Activated T-cell treated with anti-CD3 and anti-CD28 coated beads for 24 hours (primary cell): ENCODE data around the gene SRGAP3.

Experiments
- DNase-seq: peaks from one replicate; pipeline ENCODE4 v3.0.0-alpha.2; 2020; ENCODE audit warnings: low read depth

SRGAP3 gene

GRCh38 chr3:9043063-9043462 lies 206.4 kb downstream of the SRGAP3 start:
- DNase-seq: no peak

- no peak for DNase-seq
These were observed 207.8 kb downstream of the SRGAP3 start for GRCh38 chr3:9041626-9042025.

DNA sequence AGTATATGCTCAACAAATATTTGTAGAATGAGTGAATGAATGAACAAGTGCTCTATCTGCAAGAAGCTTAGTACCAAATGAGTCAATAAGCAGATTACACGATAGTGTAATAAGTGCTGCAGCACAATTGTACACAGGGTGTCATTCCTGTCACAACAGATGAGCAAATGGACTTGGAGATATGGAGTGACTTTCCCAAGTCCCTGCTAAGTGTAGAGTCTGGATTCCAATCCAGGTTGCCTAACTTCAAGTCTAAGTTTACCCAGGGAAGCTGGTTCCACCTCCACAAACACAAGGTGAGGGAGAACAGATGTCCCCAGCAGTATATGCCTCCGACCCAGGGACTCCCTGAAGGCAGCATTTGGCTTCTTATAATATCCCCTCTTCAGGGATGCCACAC lies 208.4 kb downstream of the SRGAP3 start:
- no peak for DNase-seq

DNA sequence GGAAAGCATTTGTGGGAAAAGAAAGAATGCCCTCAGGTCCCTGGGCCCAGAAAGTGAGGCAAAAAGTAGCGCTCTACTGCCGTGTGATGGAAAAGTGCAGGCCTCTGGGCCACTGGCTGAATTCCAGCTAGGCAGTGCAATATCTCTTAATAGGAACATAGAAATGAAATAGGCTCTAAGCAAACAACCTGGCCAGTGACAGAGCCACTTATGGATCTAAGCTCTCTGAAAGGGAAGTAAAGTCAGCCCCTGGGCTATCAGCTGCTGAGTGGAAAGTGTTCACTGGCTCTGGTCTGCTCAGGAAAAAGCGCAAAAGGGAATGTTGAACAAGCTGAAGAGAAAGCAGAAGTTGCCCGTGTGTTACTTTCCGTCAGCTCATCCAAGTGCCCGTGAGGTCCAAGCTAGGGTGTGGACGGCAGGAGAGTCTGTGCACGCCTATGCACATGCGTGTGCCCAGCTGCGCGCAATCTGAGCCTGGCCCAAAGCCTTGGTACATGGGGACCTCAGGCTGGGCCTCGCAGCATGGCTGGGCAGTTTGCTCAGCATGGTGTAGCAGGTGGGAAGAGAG lies 212.2 kb downstream of the SRGAP3 start:
- DNase-seq: no peak

GRCh38 chr3:9036404-9037131 lies 212.9 kb downstream of the SRGAP3 start:
- DNase-seq: no peak

GRCh38 chr3:9035961-9036360 lies 213.5 kb downstream of the SRGAP3 start:
- no peak for DNase-seq

DNA sequence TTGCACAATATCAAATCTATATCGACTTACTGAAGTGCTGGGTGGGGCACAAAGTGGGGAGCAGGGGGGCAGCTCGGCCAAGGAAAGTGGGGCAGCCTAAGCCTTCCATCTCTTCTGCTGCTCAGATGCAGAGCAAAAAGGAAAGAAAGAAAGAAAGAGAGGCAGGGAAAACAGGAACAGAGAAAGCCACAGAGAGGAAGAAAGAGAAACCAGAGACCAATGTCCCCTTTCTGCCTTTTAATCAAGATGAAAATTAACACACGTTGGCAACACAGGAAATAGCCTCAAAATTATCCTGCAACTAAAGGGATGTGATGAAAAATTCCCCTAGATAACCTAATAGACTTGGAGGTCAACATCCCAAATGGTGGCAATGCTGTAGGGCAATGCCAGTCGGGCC lies 214.0 kb downstream of the SRGAP3 start:
- no peak for DNase-seq

DNA sequence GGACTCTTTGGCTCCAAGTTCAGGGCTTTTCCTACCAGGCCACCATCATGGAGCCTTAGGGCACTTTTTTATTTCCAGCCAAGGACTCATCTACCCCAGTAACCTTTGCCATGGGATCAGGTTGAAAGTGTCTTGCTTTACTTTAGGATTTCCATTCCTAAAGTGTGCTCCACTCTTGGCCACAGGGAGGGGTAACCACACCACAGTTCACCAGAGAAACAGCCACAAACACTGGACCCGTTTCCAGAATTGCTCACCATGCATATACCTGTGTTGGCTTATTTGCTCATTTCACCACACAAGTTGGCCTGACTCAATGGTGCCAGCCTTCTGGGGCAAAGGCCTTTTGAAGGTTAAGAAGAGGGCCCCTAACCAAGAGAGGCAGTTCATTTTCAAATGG lies 215.6 kb downstream of the SRGAP3 start:
- no peak for DNase-seq

- no peak for DNase-seq
These were observed 217.1 kb downstream of the SRGAP3 start for GRCh38 chr3:9032231-9032777.

DNA sequence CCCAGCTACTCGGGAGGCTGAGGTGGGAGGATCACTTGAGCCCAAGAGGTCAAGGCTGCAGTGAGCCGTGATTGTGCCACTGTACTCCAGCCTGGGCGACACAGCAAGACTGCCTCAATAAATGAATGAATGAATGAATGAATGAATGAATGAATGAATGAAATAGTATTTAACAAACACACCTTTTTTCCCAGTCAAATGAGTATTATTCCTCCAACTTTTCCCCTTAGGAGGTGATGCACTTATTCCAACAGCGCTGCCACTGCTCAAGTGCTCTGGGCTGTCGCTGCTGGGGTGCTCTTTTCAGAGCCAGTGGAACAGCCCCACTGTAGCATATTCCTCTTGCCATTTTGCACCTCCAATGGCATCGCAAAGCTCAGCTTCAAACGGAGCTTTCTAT lies 219.4 kb downstream of the SRGAP3 start:
- no peak for DNase-seq

DNA sequence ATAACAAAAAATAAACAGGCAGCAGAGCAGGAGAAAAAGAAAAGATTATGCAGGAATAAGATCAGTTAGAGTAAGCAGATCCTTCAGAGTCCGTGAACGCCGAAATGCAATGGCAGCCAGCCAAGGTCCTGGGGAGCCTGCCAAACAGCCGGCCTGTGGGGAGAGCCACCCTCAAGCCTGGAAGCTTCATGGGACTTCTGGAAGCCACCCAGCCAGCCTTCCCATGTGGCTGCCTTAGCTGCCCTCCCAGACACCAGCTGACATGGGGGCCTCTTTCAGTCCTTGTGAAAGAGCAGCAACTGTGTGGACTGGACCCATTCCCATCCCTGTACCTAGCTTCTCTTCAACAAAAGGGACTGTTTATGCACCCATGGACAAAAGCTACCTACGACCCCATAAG lies 221.3 kb downstream of the SRGAP3 start:
- no peak for DNase-seq

DNA sequence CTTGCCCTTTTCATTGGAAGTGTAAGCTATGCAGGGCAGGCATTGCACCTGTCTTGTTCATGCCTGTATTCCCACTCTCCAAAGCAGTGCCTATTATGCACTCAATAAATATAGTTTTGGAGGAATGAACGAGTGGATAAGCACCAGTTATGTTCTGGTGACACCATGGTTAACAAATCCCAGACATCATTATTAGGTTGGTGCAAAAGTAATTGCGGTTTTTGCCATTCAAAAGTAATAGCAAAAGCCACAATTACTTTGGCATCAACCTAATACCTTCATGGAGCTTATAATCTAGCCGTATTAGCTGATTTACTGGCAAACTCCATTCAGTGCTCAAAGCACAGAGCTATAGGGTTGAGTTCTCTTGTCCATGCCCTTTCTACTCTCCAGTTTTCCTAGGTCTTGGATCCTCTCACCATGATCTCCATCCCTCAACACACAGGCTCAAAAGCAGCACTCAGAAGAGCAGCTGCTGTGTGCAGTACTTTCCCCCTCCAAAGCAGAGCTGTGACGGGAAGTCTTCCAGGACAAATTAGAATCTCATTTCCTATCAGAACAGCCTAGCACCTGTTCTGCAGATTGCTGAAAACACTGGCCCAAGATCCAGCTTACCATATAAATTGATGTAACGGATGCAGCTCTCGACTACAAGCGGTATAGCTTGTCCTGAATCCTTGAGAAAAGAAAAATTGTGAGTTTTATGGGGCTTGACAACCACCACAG lies 223.0 kb downstream of the SRGAP3 start:
- DNase-seq: no peak

GRCh38 chr3:9024341-9024740 lies 225.1 kb downstream of the SRGAP3 start:
- no peak for DNase-seq

DNA sequence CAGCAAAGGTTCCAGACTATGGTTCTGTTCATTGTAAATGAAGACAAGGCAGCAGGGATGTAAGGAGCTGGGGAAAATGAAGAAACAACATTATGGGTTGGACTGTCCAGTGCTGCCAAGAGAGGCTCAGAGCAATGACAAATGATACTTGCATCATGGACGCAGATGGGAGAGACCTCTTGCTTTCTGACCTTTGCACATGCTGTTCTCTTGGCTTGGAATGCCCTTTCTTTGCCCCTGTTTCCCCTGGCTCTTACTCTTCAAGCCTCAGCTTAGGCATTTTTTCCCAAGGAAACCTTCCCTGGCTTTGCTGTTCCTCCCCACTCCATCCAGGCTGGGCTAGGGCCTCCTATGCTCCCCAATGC lies 226.2 kb downstream of the SRGAP3 start:
- DNase-seq: no peak

DNA sequence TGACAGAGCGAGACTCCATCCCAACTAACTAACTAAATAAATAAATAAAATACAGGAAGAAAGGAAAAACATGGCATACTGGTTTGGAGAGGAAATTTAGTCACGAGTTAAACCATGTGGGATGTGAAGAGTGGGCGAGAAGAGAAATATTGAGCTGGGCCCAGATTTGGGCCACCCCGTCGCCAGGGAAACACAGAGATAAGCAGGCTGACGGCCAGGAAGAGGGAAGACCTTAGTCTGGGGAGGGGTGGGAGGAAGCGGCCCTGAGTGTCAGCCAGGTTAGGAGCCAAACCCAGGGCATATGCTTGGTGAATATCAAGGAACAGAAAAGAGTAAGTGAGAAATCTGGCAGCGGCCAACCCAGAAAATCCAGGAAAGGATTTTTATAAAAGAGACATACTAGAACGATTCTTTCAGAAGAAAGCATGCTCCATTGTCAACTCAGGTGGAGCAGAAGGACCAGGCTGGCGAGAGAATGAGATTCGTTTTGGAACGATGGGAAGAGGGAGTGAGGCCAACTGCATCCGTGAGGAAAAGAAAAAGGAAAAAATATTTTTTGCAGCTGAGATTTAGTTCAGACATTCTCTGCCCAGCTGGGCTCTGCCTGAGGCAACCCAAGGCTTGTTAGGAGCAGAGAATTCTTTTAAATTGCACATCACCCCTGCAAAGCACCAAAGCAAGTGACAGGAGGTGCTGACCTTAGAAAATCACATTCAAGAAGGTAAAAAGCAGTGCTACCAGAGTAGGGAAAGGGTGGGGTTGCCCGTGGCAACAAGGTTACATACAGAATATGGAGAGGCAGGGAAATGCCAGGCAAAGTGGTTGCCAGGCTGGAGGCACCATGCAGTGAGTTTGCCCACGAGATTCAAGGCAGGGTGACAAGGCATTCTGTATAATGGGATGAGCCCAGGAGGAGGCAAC lies 226.9 kb downstream of the SRGAP3 start:
- no peak for DNase-seq

- DNase-seq: no peak
These were observed 228.0 kb downstream of the SRGAP3 start for GRCh38 chr3:9021271-9022009.

DNA sequence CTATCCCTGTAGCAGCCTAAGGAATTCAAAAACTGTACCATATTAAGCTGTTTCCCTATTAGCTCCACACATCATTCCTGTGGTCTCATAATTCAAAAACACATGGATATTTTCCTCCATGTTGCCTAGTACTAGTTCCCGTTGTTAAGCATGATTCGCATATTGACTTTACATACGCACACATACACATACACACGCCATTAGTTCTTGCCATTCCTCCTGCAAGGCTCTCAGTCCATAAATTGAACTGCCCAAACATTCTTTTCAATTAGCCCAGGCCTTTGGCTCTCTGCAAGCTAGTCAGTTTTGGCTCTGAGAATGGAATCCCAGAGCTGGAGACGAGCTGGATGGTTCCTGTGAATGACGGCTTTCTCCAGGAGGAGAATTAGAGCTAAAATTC lies 229.0 kb downstream of the SRGAP3 start:
- DNase-seq: no peak

GRCh38 chr3:9019259-9019961 lies 230.0 kb downstream of the SRGAP3 start:
- DNase-seq: no peak

DNA sequence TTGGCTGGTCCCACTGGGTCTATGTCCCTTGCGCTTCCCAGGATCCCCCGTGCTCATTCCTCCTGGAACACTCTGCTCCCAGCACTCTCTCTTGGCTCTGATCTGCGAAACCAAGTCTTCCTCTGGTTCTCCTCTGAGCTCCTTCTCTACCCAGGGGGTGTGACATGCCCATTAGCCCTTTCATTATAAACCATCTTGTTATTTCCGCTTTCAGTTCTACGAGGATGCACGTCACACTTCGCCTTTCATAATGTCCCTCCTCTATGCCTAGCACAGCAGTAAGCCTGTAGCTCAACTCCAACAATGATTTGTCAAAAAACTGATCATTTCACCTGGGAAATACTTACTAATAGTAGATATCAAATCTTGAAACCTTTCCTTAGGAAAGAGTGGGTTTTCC lies 234.2 kb downstream of the SRGAP3 start:
- no peak for DNase-seq

DNA sequence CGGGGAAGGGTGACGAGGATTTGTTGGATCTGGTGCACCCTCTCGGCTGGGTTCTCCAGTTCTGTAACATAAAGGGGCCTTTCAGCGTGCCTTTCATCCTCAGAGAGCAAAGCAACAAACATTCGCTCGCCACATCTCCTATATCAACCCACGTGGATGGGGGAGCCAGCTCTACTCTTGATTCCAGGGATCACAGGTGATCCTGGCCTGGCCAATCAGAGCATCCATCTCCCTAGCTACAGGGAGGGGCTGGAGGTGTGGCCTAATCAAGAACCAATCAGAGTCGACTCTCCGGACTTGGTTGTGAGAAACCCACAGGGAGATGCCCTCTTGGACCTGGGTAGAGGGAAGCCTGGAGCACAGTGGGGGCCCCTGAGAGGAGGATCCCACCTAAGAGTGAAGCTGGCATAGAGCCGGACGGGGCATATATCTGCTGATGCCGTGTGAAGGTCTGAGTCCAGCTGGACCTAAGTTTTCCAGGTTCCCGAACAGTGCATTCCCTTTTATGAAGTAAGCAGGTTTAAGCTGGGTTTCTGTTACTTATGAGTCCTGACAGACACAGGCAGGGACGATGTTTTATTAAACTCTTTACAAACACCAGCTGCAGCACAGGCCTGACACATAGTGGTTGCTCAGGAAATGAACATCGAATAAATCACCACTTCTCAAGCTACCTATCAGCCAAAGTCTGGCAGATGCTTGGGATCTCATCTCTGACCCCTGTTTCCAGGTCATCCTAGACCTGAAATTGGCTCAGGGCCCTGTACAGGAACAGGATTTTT lies 235.5 kb downstream of the SRGAP3 start:
- DNase-seq: no peak
